A549 (cell line): ENCODE measurements around the gene FHIT. TPM values are rescaled to one million over a fixed set of nuclear protein-coding genes. Genes with fewer than 3 reads are reported as not detected.

Experiments
- ATAC-seq, 2 experiments: fragments of 200-7000 bp in 1 of 2; fragments of >200 bp in 1 of 2; cut with Nextera tagmentation in 1 of 2; cut with Tn5 transposase in 1 of 2; 3 replicates each; pipeline versions ENCODE4 v1.8.0 to v1.9.1; 2018 to 2020; ENCODE audit warnings: mild to moderate bottlenecking in 1 of 2, moderate library complexity in 1 of 2
- CTCF ChIA-PET: fragments of 300-600 bp; sonication (Branson Sonifier 250); formaldehyde crosslinking; extraction: SDS; loops from one replicate; lab custom pipeline; 2021; ENCODE audit warnings: antibody characterized with exemption, inconsistent platforms; lab: Yijun Ruan, JAX
- POLR2A ChIA-PET: fragments of 350-600 bp; formaldehyde crosslinking; extraction: SDS; loops from one replicate; lab custom pipeline; 2021; ENCODE audit warnings: antibody characterized with exemption, inconsistent platforms; lab: Yijun Ruan, JAX
- DNase-seq, 2 experiments: peaks; one replicate each; pipeline versions ENCODE4 v3.0.0 to v3.0.0-alpha.2; 2011 to 2016; ENCODE audit warnings: low read depth in 1 of 2, low spot score in 1 of 2
- FAIRE-seq: peaks from 2 replicates; lab custom pipeline; 2011; peaks lifted over from hg19 to GRCh38; lab: Jason Lieb, UNC
- H3K27ac ChIP-seq, 2 experiments: fragments of >200 bp; sonication (Bioruptor Twin); formaldehyde crosslinking; 3 replicates each; pipeline ENCODE4 v1.5.1; 2016 to 2017
- H3K4me1 ChIP-seq: fragments of >200 bp; sonication (Bioruptor Twin); formaldehyde crosslinking; 3 replicates; pipeline ENCODE4 v1.6.1; 2016
- H3K4me2 ChIP-seq: fragments of >200 bp; sonication (Bioruptor Twin); formaldehyde crosslinking; 3 replicates; pipeline ENCODE4 v1.6.1; 2016
- H3K4me3 ChIP-seq: fragments of >200 bp; sonication (Bioruptor Twin); formaldehyde crosslinking; 3 replicates; pipeline ENCODE4 v1.5.1; 2016
- H3K9me3 ChIP-seq: fragments of >200 bp; sonication (Bioruptor Twin); formaldehyde crosslinking; 3 replicates; pipeline ENCODE4 v1.6.1; 2016
- ATOH8 ChIP-seq: fragments of 250-450 bp; sonication (Bioruptor Pico); IDR thresholded peaks from 2 replicates; pipeline ENCODE4 v1.5.0; 2020; ENCODE audit warnings: low read depth, mild to moderate bottlenecking, moderate library complexity
- CBX2 ChIP-seq: fragments of 200-600 bp; sonication (generic); IDR thresholded peaks from 2 replicates; pipeline ENCODE4 v1.6.1; 2016; ENCODE audit warnings: low read depth, mild to moderate bottlenecking, borderline replicate concordance
- CBX8 ChIP-seq: fragments of 200-600 bp; sonication (generic); IDR thresholded peaks from 2 replicates; pipeline ENCODE4 v1.6.1; 2016
- CHD4 ChIP-seq: fragments of 200-600 bp; sonication (generic); IDR thresholded peaks from 2 replicates; pipeline ENCODE4 v1.6.1; 2016; ENCODE audit warnings: antibody characterized with exemption, mild to moderate bottlenecking, borderline replicate concordance
- CTCF ChIP-seq: fragments of >200 bp; sonication (Bioruptor Twin); formaldehyde crosslinking; IDR thresholded peaks from 3 replicates; pipeline ENCODE4 v1.5.1; 2016
- E2F6 ChIP-seq: IDR thresholded peaks from 2 replicates; pipeline ENCODE4 v1.6.1; 2012; ENCODE audit warnings: low read depth, borderline replicate concordance
- EHMT2 ChIP-seq: fragments of 200-600 bp; sonication (generic); IDR thresholded peaks from 2 replicates; pipeline ENCODE4 v1.6.1; 2016; ENCODE audit warnings: antibody characterized with exemption, low read depth, mild to moderate bottlenecking, moderate library complexity
- EP300 ChIP-seq, 2 experiments: fragments of >200 bp; sonication (Bioruptor Twin); formaldehyde crosslinking; IDR thresholded peaks; 2 replicates in 1 of 2; 3 replicates in 1 of 2; pipeline ENCODE4 v1.6.1; 2016 to 2017
- ESRRA ChIP-seq: fragments of 150-350 bp; IDR thresholded peaks from 2 replicates; pipeline ENCODE4 v1.6.1; 2014; ENCODE audit warnings: mild to moderate bottlenecking, low read length, borderline replicate concordance
- FOSB ChIP-seq: fragments of 250-450 bp; sonication (Bioruptor Pico); IDR thresholded peaks from 2 replicates; pipeline ENCODE4 v1.5.0; 2020; ENCODE audit warnings: mild to moderate bottlenecking, moderate library complexity
- FOXS1 ChIP-seq: fragments of 250-450 bp; sonication (Bioruptor Pico); IDR thresholded peaks from 2 replicates; pipeline ENCODE4 v1.5.0; 2020; ENCODE audit warnings: mild to moderate bottlenecking, moderate library complexity
- HDAC2 ChIP-seq: fragments of 200-600 bp; sonication (generic); IDR thresholded peaks from 2 replicates; pipeline ENCODE4 v1.6.1; 2016
- HES2 ChIP-seq: fragments of >200 bp; sonication (Bioruptor Twin); formaldehyde crosslinking; IDR thresholded peaks from 2 replicates; pipeline ENCODE4 v1.6.1; 2016
- HMGXB4 ChIP-seq: fragments of 250-450 bp; sonication (Bioruptor Pico); IDR thresholded peaks from 2 replicates; pipeline ENCODE4 v1.5.0; 2021; ENCODE audit warnings: mild to moderate bottlenecking, moderate library complexity, borderline replicate concordance
- HOXB13 ChIP-seq: fragments of 250-450 bp; sonication (Bioruptor Pico); IDR thresholded peaks from 2 replicates; pipeline ENCODE4 v1.5.0; 2020; ENCODE audit warnings: low read depth, mild to moderate bottlenecking, moderate library complexity
- JUNB ChIP-seq: fragments of >200 bp; sonication (Bioruptor Twin); formaldehyde crosslinking; IDR thresholded peaks from 2 replicates; pipeline ENCODE4 v1.6.1; 2016
- PBX3 ChIP-seq: IDR thresholded peaks from 2 replicates; pipeline ENCODE4 v1.6.1; 2012
- PHF8 ChIP-seq: fragments of 200-600 bp; sonication (generic); IDR thresholded peaks from 2 replicates; pipeline ENCODE4 v1.6.1; 2016; ENCODE audit warnings: low read depth, mild to moderate bottlenecking, antibody characterized with exemption, moderate library complexity, borderline replicate concordance
- SMC3 ChIP-seq: fragments of >200 bp; sonication (Bioruptor Twin); formaldehyde crosslinking; IDR thresholded peaks from 3 replicates; pipeline ENCODE4 v1.6.1; 2018; ENCODE audit warnings: inconsistent platforms
- WGBS: methylation state at CpG from one replicate; pipeline ENCODE4 v1.1.6; 2017; ENCODE audit errors: missing lambda C conversion rate; 5-methylcytosine and 5-hydroxymethylcytosine counted together
- polyA plus RNA-seq, 4 experiments: library from polyadenylated mRNA; depleted of rRNA in 3 of 4; stranded (reverse); fragments of >200 nt; fragmentation: RNase III in 1 of 4; extraction: RNeasy Plus Mini Kit Qiagen cat#74134 plus additional on column Dnase treatment in 1 of 4; gene quantifications; 2 replicates in 3 of 4; 3 replicates in 1 of 4; pipeline ENCODE4 v1.2.3, GENCODE V29; 2011 to 2017

Gene FHIT
- polyA plus RNA-seq, 2 of the 4 experiments (the other 2 are of a cell fraction) = 0.76 to 0.92 TPM

- H3K4me2 ChIP-seq = no peak overlapping the region
- H3K9me3 ChIP-seq = no peaks in the 10 kb centered on the region
- H3K4me1 ChIP-seq = no peaks in the 10 kb centered on the region
- 51% methylated on average over 3 of the region's 3 CpGs for whole genome bisulfite sequencing
- H3K4me3 ChIP-seq = no peak overlapping the region
- ChIA-PET POLR2A (no interaction called here), CTCF (no interaction called here)
- TF ChIP-seq EP300 (IDR thresholded peaks at IDR 0.05) = no peak
- TF ChIP-seq ESRRA = no peak
- no peak for TF ChIP-seq PHF8
- TF ChIP-seq CBX2 = no peak
- no peak overlapping the region for H3K27ac ChIP-seq
- no peak for FAIRE-seq
- ATAC-seq = no peak
- DNase-seq = no peak
Observed at GRCh38 chr3:61074783-61075182, 176.5 kb downstream of the FHIT start.

GRCh38 chr3:61073566-61074165 is 177.6 kb downstream of the FHIT start:
- Histone ChIP-seq H3K4me3 (no peak overlapping the region), H3K4me1 (no peaks in the 10 kb centered on the region), H3K9me3 (no peaks in the 10 kb centered on the region), H3K4me2 (no peak overlapping the region), H3K27ac (no peak overlapping the region)
- 20% methylated on average over 4 of the region's 4 CpGs for WGBS
- DNase-seq (no peak), ATAC-seq (no peak), FAIRE-seq (no peak)
- ChIA-PET POLR2A (no interaction called here), CTCF (no interaction called here)
- TF ChIP-seq EHMT2 (no peak), PBX3 (no peak), FOSB (CRISPR knock-in tag) (no peak)

GRCh38 chr3:61068084-61068483 is 183.2 kb downstream of the FHIT start:
- Histone ChIP-seq H3K4me1 (no peaks in the 10 kb centered on the region), H3K27ac (no peak overlapping the region), H3K4me3 (no peak overlapping the region), H3K9me3 (no peaks in the 10 kb centered on the region), H3K4me2 (no peak overlapping the region)
- 32% methylated on average over 4 of the region's 4 CpGs for WGBS
- ChIA-PET POLR2A (no interaction called here), CTCF (no interaction called here)
- ATAC-seq (no peak), FAIRE-seq (no peak), DNase-seq (no peak)
- no peak for TF ChIP-seq ATOH8
- TF ChIP-seq E2F6 = no peak
- no peak for TF ChIP-seq SMC3
- TF ChIP-seq CHD4 = no peak
- TF ChIP-seq CTCF = no peak
- no peak for TF ChIP-seq HES2
- TF ChIP-seq HMGXB4 (CRISPR knock-in tag) = no peak
- no peak for TF ChIP-seq HOXB13 (CRISPR knock-in tag)
- TF ChIP-seq PHF8 = no peak
- no peak for TF ChIP-seq JUNB
- no peak for TF ChIP-seq CBX8
- no peak for TF ChIP-seq FOXS1 (CRISPR knock-in tag)
- no peak for TF ChIP-seq HDAC2
- TF ChIP-seq ESRRA = no peak
